Thyroid gland (tissue), 4 donors: ENCODE measurements around the gene ILKAP.

ENCODE experiments used
- POLR2A ChIP-seq, 2 donors: fragments of 450-650 bp; IDR thresholded peaks; one replicate each; pipeline ENCODE4 v1.6.1; 2017; ENCODE audit warnings: antibody characterized with exemption in 2 of 2, mild to moderate bottlenecking in 2 of 2, moderate library complexity in 1 of 2
- TF ChIP-seq, protein P1 (sequence below), 6 experiments: fragments of 200-600 bp in 3 of 6; fragments of 450-650 bp in 3 of 6; sonication (generic) in 3 of 6; IDR thresholded peaks; one replicate each; pipeline ENCODE4 v1.5.1; 2016 to 2019; ENCODE audit warnings: antibody characterized with exemption in 6 of 6, mild to moderate bottlenecking in 2 of 6, inconsistent platforms in 1 of 6, moderate library complexity in 1 of 6

DNA sequence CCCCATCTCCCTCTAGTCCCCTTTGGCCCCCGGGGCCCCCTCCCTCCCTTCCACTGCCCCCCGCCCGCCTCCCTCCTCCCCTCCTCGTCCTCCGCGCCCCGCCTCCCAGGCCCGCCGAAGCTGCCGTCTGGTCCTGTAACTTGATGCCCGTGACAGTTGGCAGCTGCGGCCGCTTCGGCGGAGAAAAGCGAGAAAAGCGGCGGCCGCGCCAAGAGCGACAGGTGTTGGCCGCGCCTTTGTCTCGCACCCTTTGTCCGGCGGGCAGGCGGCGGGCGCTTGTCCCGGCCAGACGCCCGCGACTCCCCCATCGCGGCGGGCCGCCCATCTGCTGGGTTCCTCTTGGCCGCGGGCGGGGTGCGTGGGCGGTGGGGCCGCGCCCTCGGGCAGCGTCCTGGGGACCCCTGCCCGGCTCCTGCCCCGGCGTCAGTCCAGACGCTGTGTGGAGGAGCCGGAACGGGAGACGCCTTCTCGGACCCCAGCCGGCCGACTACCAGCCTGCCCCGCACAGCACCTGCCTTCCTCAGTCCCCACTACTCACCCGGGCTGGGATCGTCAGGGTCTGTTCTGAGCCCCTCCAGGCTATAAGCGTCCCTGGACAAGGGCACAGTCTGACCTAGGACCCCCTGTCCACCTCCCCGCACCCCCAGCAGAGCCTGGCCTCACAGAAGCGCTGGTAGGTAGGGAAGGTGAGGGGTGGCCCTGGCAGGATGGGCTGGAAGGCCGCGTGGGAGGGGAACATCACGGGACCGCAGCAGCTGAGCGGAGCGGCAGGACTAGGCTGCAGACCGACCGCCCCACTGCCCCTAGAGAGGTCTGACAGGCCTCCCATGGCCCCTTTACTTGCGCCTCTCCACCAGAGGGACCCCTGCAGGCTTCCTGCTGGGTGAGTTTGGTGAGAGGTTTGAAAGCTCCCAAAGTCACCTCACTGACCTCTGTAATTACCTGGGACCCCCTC lies 37.5 kb upstream of the ILKAP start:
- TF ChIP-seq, protein P1, sequence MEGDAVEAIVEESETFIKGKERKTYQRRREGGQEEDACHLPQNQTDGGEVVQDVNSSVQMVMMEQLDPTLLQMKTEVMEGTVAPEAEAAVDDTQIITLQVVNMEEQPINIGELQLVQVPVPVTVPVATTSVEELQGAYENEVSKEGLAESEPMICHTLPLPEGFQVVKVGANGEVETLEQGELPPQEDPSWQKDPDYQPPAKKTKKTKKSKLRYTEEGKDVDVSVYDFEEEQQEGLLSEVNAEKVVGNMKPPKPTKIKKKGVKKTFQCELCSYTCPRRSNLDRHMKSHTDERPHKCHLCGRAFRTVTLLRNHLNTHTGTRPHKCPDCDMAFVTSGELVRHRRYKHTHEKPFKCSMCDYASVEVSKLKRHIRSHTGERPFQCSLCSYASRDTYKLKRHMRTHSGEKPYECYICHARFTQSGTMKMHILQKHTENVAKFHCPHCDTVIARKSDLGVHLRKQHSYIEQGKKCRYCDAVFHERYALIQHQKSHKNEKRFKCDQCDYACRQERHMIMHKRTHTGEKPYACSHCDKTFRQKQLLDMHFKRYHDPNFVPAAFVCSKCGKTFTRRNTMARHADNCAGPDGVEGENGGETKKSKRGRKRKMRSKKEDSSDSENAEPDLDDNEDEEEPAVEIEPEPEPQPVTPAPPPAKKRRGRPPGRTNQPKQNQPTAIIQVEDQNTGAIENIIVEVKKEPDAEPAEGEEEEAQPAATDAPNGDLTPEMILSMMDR (IDR thresholded peaks at IDR 0.05): no peak
- no peak for TF ChIP-seq POLR2A (IDR thresholded peaks at IDR 0.05)
